HepG2 (cell line): ENCODE results near the gene ITGB6. TPM values are rescaled to one million over a fixed set of nuclear protein-coding genes. Genes with fewer than 3 reads are reported as not detected.

ENCODE experiments used
- ATAC-seq: fragments of 200-7000 bp; cut with Tn5 transposase; 3 replicates; pipeline ENCODE4 v1.9.1; 2020; ENCODE audit warnings: mild to moderate bottlenecking, moderate library complexity
- BruUV-seq: library from RNA; stranded (reverse); fragments of 400-500 nt; replicated peaks from 2 replicates; lab custom pipeline; 2021; lab: Mats Ljungman, UMichigan
- CTCF ChIA-PET: fragments of 300-600 bp; formaldehyde crosslinking; extraction: SDS; loops from one replicate; lab custom pipeline; 2021; ENCODE audit warnings: low total read pairs, inconsistent platforms, low intra/inter-chr PET ratio; lab: Yijun Ruan, JAX
- POLR2A ChIA-PET: fragments of 350-600 bp; sonication (Branson Sonifier 250); formaldehyde crosslinking; loops from one replicate; lab custom pipeline; 2020; ENCODE audit warnings: antibody characterized with exemption, inconsistent platforms; lab: Yijun Ruan, JAX
- DNase-seq: peaks from one replicate; pipeline ENCODE4 v3.0.0-alpha.2; 2015; ENCODE audit warnings: low spot score
- FAIRE-seq: peaks from 3 replicates; lab custom pipeline; 2011; peaks lifted over from hg19 to GRCh38; lab: Jason Lieb, UNC
- H2AFZ ChIP-seq: one replicate; pipeline ENCODE4 v1.6.1; 2011; ENCODE audit warnings: low read length, inconsistent platforms
- H3K27ac ChIP-seq: fragments of 300-600 bp; 3 replicates; pipeline ENCODE4 v1.8.0; 2011; ENCODE audit warnings: mixed run types, mild to moderate bottlenecking, mixed read lengths, low read length, inconsistent platforms; ENCODE audit not compliant: insufficient read depth; ENCODE audit errors: extremely low read length
- H3K27me3 ChIP-seq, 2 experiments: fragments of 200-600 bp in 1 of 2; 2 replicates in 1 of 2; 3 replicates in 1 of 2; pipeline versions ENCODE4 v1.6.0 to v1.8.0; 2011; ENCODE audit warnings: low read length in 2 of 2, mild to moderate bottlenecking in 2 of 2, moderate library complexity in 2 of 2, inconsistent platforms in 1 of 2; ENCODE audit not compliant: insufficient read depth in 2 of 2, control insufficient read depth in 1 of 2
- H3K36me3 ChIP-seq, 2 experiments: fragments of 200-600 bp in 1 of 2; replicated peaks in 1 of 2; 2 replicates in 1 of 2; 3 replicates in 1 of 2; pipeline versions ENCODE4 v1.5.1 to v1.8.0; 2011; ENCODE audit warnings: low read length in 2 of 2, inconsistent platforms in 1 of 2; ENCODE audit not compliant: insufficient read depth in 2 of 2, control insufficient read depth in 1 of 2
- H3K4me1 ChIP-seq: 2 replicates; pipeline ENCODE4 v1.5.1; 2012; ENCODE audit warnings: low read length, inconsistent platforms; ENCODE audit not compliant: insufficient read depth
- H3K4me2 ChIP-seq: 2 replicates; pipeline ENCODE4 v1.6.0; 2011; ENCODE audit warnings: low read depth, low read length, inconsistent platforms
- H3K4me3 ChIP-seq, 3 experiments: fragments of 200-600 bp in 1 of 3; sonication (generic), shearing (Covaris generic) in 1 of 3; replicated peaks in 1 of 3; 2 replicates each; pipeline ENCODE4 v1.5.1; 2011 to 2016; ENCODE audit warnings: low read length in 3 of 3, inconsistent platforms in 2 of 3, low read depth in 2 of 3, mild to moderate bottlenecking in 2 of 3, control low read depth in 1 of 3, mixed read lengths in 1 of 3; ENCODE audit not compliant: insufficient read depth in 1 of 3
- H3K79me2 ChIP-seq: one replicate; pipeline ENCODE4 v1.6.1; 2011; ENCODE audit warnings: low read length, inconsistent platforms; ENCODE audit not compliant: insufficient read depth
- H3K9ac ChIP-seq: 2 replicates; pipeline ENCODE4 v1.6.0; 2011; ENCODE audit warnings: mild to moderate bottlenecking, low read depth, low read length, inconsistent platforms; ENCODE audit not compliant: insufficient read depth
- H3K9me3 ChIP-seq: 2 replicates; pipeline ENCODE4 v1.5.1; 2012; ENCODE audit warnings: mild to moderate bottlenecking, low read length
- H4K20me1 ChIP-seq: 2 replicates; pipeline ENCODE4 v1.6.0; 2011; ENCODE audit warnings: inconsistent platforms, mild to moderate bottlenecking, low read length, moderate library complexity; ENCODE audit not compliant: insufficient read depth
- DBP ChIP-seq: sonication (generic); formaldehyde crosslinking; IDR thresholded peaks from 2 replicates; pipeline ENCODE4 v1.4.0; 2020; ENCODE audit warnings: missing genetic modification reagents; ENCODE audit errors: not compliant biosample characterization
- ESRRA ChIP-seq: sonication (generic); formaldehyde crosslinking; IDR thresholded peaks from 2 replicates; pipeline ENCODE4 v1.5.1; 2020; ENCODE audit warnings: mild to moderate bottlenecking, low read depth, missing genetic modification reagents
- HMGA1 ChIP-seq: sonication (generic); formaldehyde crosslinking; conservative IDR thresholded peaks from 2 replicates; pipeline ENCODE4 v1.4.0; 2020; ENCODE audit warnings: missing genetic modification reagents
- MAZ ChIP-seq, 2 experiments: sonication (generic) in 1 of 2; formaldehyde crosslinking in 1 of 2; IDR thresholded peaks; 2 replicates each; pipeline versions ENCODE4 v1.5.0 to v1.6.1; 2012 to 2020; ENCODE audit warnings: low read depth in 2 of 2, mild to moderate bottlenecking in 2 of 2, borderline replicate concordance in 1 of 2, improper control_type of control experiment in 1 of 2, low read length in 1 of 2, missing genetic modification reagents in 1 of 2, moderate library complexity in 1 of 2
- MIER3 ChIP-seq: IDR thresholded peaks from 2 replicates; pipeline ENCODE4 v1.6.1; 2016; ENCODE audit warnings: missing compliant biosample characterization, borderline replicate concordance
- MTA1 ChIP-seq: sonication (generic); formaldehyde crosslinking; IDR thresholded peaks from 2 replicates; pipeline ENCODE4 v1.4.0; 2020; ENCODE audit warnings: missing genetic modification reagents, mild to moderate bottlenecking, borderline replicate concordance
- ZFP37 ChIP-seq: sonication (generic); formaldehyde crosslinking; IDR thresholded peaks from 2 replicates; pipeline ENCODE4 v1.4.0; 2020; ENCODE audit warnings: missing genetic modification reagents, borderline replicate concordance
- ZNF256 ChIP-seq: sonication (generic); formaldehyde crosslinking; conservative IDR thresholded peaks from 2 replicates; pipeline ENCODE4 v1.4.0; 2020; ENCODE audit warnings: missing genetic modification reagents
- ZNF275 ChIP-seq: sonication (generic); formaldehyde crosslinking; IDR thresholded peaks from 2 replicates; pipeline ENCODE4 v1.8.0; 2022; ENCODE audit warnings: missing genetic modification reagents, mild to moderate bottlenecking, inconsistent platforms, borderline replicate concordance
- ZNF296 ChIP-seq: sonication (generic); formaldehyde crosslinking; conservative IDR thresholded peaks from 2 replicates; pipeline ENCODE4 v1.5.0; 2020; ENCODE audit warnings: mild to moderate bottlenecking, missing genetic modification reagents
- ZNF30 ChIP-seq: sonication (generic); formaldehyde crosslinking; IDR thresholded peaks from 2 replicates; pipeline ENCODE4 v1.5.0; 2020; ENCODE audit warnings: mild to moderate bottlenecking, missing genetic modification reagents
- ZNF33B ChIP-seq: sonication (generic); formaldehyde crosslinking; IDR thresholded peaks from 2 replicates; pipeline ENCODE4 v1.5.1; 2020; ENCODE audit warnings: mild to moderate bottlenecking, missing genetic modification reagents
- ZNF570 ChIP-seq: sonication (generic); formaldehyde crosslinking; IDR thresholded peaks from 2 replicates; pipeline ENCODE4 v1.4.0; 2020; ENCODE audit warnings: mild to moderate bottlenecking, missing genetic modification reagents, borderline replicate concordance
- ZNF670 ChIP-seq: sonication (generic); formaldehyde crosslinking; IDR thresholded peaks from 2 replicates; pipeline ENCODE4 v1.8.0; 2022; ENCODE audit warnings: mild to moderate bottlenecking, missing genetic modification reagents, borderline replicate concordance
- ZNF672 ChIP-seq: sonication (generic); formaldehyde crosslinking; IDR thresholded peaks from 2 replicates; pipeline ENCODE4 v1.8.1; 2022; ENCODE audit warnings: missing genetic modification reagents
- WGBS: methylation state at CpG from one replicate; pipeline ENCODE4 v1.1.6; 2017; ENCODE audit warnings: low lambda C conversion rate; 5-methylcytosine and 5-hydroxymethylcytosine counted together
- in situ Hi-C: cut with HindIII; loops from 2 replicates; pipeline ENCODE4 v1.10.0; 2017; ENCODE audit warnings: low pct_unique_long_range_greater_than_20kb; ENCODE audit not compliant: extremely low pct_ligation_motif_present
- intact Hi-C: fragments of 100-400 bp; cut with micrococcal nuclease; formaldehyde crosslinking; loops from one replicate; pipeline ENCODE4 v1.10.0; 2022; ENCODE audit not compliant: unreplicated experiment
- polyA plus RNA-seq, 8 experiments: library from polyadenylated mRNA; depleted of rRNA in 3 of 8; stranded (reverse) in 7 of 8; unstranded in 1 of 8; fragments of >200 nt; fragmentation: Illumina TruSeq in 4 of 8; extraction: Trizol in 4 of 8; gene quantifications; 2 replicates each; pipeline versions ENCODE4 v1.2.1 to v1.2.3, GENCODE V29; 2011 to 2016; ENCODE audit warnings: low read depth in 4 of 8, missing spikeins in 1 of 8, mixed read lengths in 1 of 8; ENCODE audit not compliant: insufficient read depth in 1 of 8
- total RNA-seq, 5 experiments: library from RNA; depleted of rRNA; stranded (reverse); fragments of >200 nt; fragmentation: Illumina TruSeq; extraction: Trizol; gene quantifications; 2 replicates each; pipeline ENCODE4 v1.2.3, GENCODE V29; 2016; ENCODE audit warnings: low read depth in 1 of 5
- TF ChIP-seq, protein P1 (sequence below): sonication (generic); formaldehyde crosslinking; IDR thresholded peaks from 2 replicates; pipeline ENCODE4 v1.8.1; 2023; ENCODE audit warnings: missing genetic modification reagents, inconsistent platforms, borderline replicate concordance

ITGB6 gene
- total and polyA plus RNA-seq, 2 of the 13 experiments (the other 11 are each of a cell fraction or from before 2014, with no cell fraction given): not detected

DNA sequence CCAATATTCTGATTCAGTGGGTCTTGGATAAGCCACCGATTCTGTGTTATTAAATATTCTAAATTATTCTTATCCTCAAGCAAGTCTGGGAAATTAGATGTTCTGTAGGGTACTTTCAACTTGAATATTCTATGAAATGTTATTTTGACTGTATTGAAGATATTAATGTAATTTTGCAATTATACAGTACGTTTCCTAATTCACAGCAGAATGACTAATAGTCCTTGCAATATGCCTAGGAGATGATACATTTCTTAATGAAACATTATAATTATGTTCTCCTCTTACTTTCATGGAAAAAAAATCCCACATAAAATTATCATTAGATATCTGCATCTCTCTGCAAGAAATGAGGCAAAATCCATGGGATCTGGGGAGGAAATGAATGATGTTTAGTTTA, 91.4 kb downstream of the ITGB6 start (continued):
- no peak for TF ChIP-seq ZNF256 (CRISPR knock-in tag)

- ChIA-PET CTCF (no interaction called here), POLR2A (no interaction called here)
- Histone ChIP-seq H3K4me2 (no peak overlapping the region), H3K9ac (no peak overlapping the region), H3K36me3 (no peaks in the 10 kb centered on the region), H2AFZ (no peak overlapping the region), H3K4me3 (no peak overlapping the region), H3K4me1 (no peaks in the 10 kb centered on the region), H3K79me2 (no peaks in the 10 kb centered on the region), H3K27me3 (peaks cover 0 to 23% of the 10 kb centered on the region in 2 experiments; a peak in 3 of 5 replicates), H4K20me1 (no peaks in the 10 kb centered on the region), H3K27ac (no peak overlapping the region), H3K9me3 (no peaks in the 10 kb centered on the region)
- no peak for DNase-seq
- no peak for TF ChIP-seq ZNF670
- TF ChIP-seq HMGA1 (CRISPR knock-in tag): no peak
- no peak for TF ChIP-seq ZFP37 (CRISPR knock-in tag)
- no peak for TF ChIP-seq DBP
- TF ChIP-seq ZNF672 (CRISPR knock-in tag): no peak
- no peak for TF ChIP-seq MTA1
- no peak for TF ChIP-seq ESRRA (CRISPR knock-in tag)
- TF ChIP-seq ZNF296 (CRISPR knock-in tag): no peak
- no peak for TF ChIP-seq ZNF30 (CRISPR knock-in tag)
- no peak for TF ChIP-seq ZNF33B (CRISPR knock-in tag)
- TF ChIP-seq, protein P1, sequence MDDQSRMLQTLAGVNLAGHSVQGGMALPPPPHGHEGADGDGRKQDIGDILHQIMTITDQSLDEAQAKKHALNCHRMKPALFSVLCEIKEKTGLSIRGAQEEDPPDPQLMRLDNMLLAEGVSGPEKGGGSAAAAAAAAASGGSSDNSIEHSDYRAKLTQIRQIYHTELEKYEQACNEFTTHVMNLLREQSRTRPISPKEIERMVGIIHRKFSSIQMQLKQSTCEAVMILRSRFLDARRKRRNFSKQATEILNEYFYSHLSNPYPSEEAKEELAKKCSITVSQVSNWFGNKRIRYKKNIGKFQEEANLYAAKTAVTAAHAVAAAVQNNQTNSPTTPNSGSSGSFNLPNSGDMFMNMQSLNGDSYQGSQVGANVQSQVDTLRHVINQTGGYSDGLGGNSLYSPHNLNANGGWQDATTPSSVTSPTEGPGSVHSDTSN (CRISPR knock-in tag): no peak
- no peak for TF ChIP-seq ZNF570 (CRISPR knock-in tag)
- no peak for TF ChIP-seq MAZ (IDR thresholded peaks at IDR 0.05; ENCODE audit: borderline replicate concordance, low read depth, low read length)
- no peak for TF ChIP-seq MAZ (CRISPR knock-in tag; IDR thresholded peaks at IDR 0.05; ENCODE audit: low read depth)
- TF ChIP-seq ZNF275 (CRISPR knock-in tag): no peak
- TF ChIP-seq MIER3: no peak
- no TSS peak for BruUV-seq
- in situ Hi-C loops: loop anchor here (10.0 kb wide), 1 partner anchor 889 kb away; no protein-coding TSS in a partner anchor
- FAIRE-seq: no peak
- WGBS: 0% methylated on average over 1 of the region's 1 CpG
- no peak for ATAC-seq
- intact Hi-C loops: no loop called here
Measured at GRCh38 chr2:160105366-160105765, 94.7 kb downstream of the ITGB6 start.
